HCT116 (cell line): ENCODE data around the gene GIPC3. TPM values are rescaled to one million over a fixed set of nuclear protein-coding genes. Genes with fewer than 3 reads are reported as not detected.

ENCODE experiments used
- ATAC-seq: fragments of 200-7000 bp; cut with Tn5 transposase; 2 replicates; pipeline ENCODE4 v1.9.1; 2020; ENCODE audit warnings: mild to moderate bottlenecking, moderate library complexity
- BruUV-seq: library from RNA; stranded (reverse); fragments of 400-500 nt; replicated peaks from 2 replicates; lab custom pipeline; 2021; lab: Mats Ljungman, UMichigan
- CTCF ChIA-PET: fragments of 300-600 bp; sonication (Branson Sonifier 250); formaldehyde crosslinking; loops from one replicate; lab custom pipeline; 2021; ENCODE audit warnings: antibody characterized with exemption; lab: Charles Lee
- POLR2A ChIA-PET: fragments of 300-600, 350-600 bp; sonication (Branson Sonifier 250); formaldehyde crosslinking; loops from one replicate; lab custom pipeline; 2021; ENCODE audit warnings: antibody characterized with exemption; lab: Charles Lee
- RAD21 ChIA-PET, 2 experiments: fragments of 300-600 bp; sonication (Branson Sonifier 250); formaldehyde crosslinking; loops; one replicate each; lab custom pipeline; 2023; ENCODE audit warnings: low total read pairs in 2 of 2; ENCODE audit not compliant: uncharacterized antibody in 2 of 2, unreplicated experiment in 2 of 2, low non-redundant PET in 1 of 2; lab: Charles Lee
- DNase-seq: peaks from one replicate; pipeline ENCODE4 v3.0.0-alpha.2; 2010; ENCODE audit warnings: low read depth, low spot score
- H2AFZ ChIP-seq: fragments of 200-600 bp; shearing (Covaris generic), sonication (generic); 2 replicates; pipeline ENCODE4 v1.6.1; 2017; ENCODE audit warnings: low read depth, mixed run types, mixed read lengths, antibody characterized with exemption, low read length; ENCODE audit not compliant: poor library complexity, severe bottlenecking
- H3K27ac ChIP-seq: 2 replicates; pipeline ENCODE4 v1.5.1; 2012; ENCODE audit warnings: low read depth, low read length
- H3K27me3 ChIP-seq: fragments of 200-600 bp; sonication (generic); 2 replicates; pipeline ENCODE4 v1.6.1; 2016; ENCODE audit warnings: mixed run types, low read length, mixed read lengths; ENCODE audit not compliant: insufficient read depth
- H3K36me3 ChIP-seq, 2 experiments: fragments of 200-500 bp in 1 of 2; fragments of 200-600 bp in 1 of 2; sonication (Bioruptor generic) in 1 of 2; sonication (generic) in 1 of 2; 2 replicates each; pipeline versions ENCODE4 v1.5.1 to v1.6.1; 2014 to 2016; ENCODE audit warnings: low read length in 2 of 2, inconsistent platforms in 1 of 2, mixed read lengths in 1 of 2, mixed run types in 1 of 2; ENCODE audit not compliant: insufficient read depth in 2 of 2, control insufficient read depth in 1 of 2
- H3K4me1 ChIP-seq, 2 experiments: fragments of 200-600 bp in 1 of 2; sonication (generic) in 1 of 2; 2 replicates each; pipeline versions ENCODE4 v1.5.1 to v1.6.1; 2012 to 2017; ENCODE audit warnings: low read length in 2 of 2, inconsistent platforms in 1 of 2, mild to moderate bottlenecking in 1 of 2, mixed read lengths in 1 of 2, mixed run types in 1 of 2, moderate library complexity in 1 of 2; ENCODE audit not compliant: insufficient read depth in 2 of 2, control insufficient read depth in 1 of 2
- H3K4me2 ChIP-seq: fragments of 200-600 bp; sonication (generic); 2 replicates; pipeline ENCODE4 v1.6.1; 2017; ENCODE audit warnings: mixed run types, low read length, mixed read lengths
- H3K4me3 ChIP-seq, 2 experiments: fragments of 200-600 bp in 1 of 2; sonication (generic) in 1 of 2; replicated peaks in 1 of 2; 2 replicates each; pipeline ENCODE4 v1.5.1; 2011 to 2016; ENCODE audit warnings: low read length in 2 of 2, control low read depth in 1 of 2, low read depth in 1 of 2, mild to moderate bottlenecking in 1 of 2, mixed read lengths in 1 of 2, mixed run types in 1 of 2
- H3K79me2 ChIP-seq: fragments of 200-600 bp; sonication (generic); 2 replicates; pipeline ENCODE4 v1.6.1; 2017; ENCODE audit warnings: mild to moderate bottlenecking, mixed run types, low read length, moderate library complexity, mixed read lengths; ENCODE audit not compliant: insufficient read depth
- H3K9ac ChIP-seq: fragments of 200-600 bp; sonication (generic); 2 replicates; pipeline ENCODE4 v1.6.1; 2016; ENCODE audit warnings: low read length, mixed read lengths
- H3K9me2 ChIP-seq: fragments of 200-600 bp; sonication (generic), shearing (Covaris generic); 2 replicates; pipeline ENCODE4 v1.6.1; 2017; ENCODE audit warnings: mixed run types, mild to moderate bottlenecking, moderate library complexity; ENCODE audit not compliant: insufficient read depth
- H3K9me3 ChIP-seq, 2 experiments: fragments of 200-500 bp in 1 of 2; fragments of 200-600 bp in 1 of 2; sonication (Bioruptor generic) in 1 of 2; sonication (generic) in 1 of 2; 2 replicates each; pipeline ENCODE4 v1.6.1; 2014 to 2017; ENCODE audit warnings: low read length in 2 of 2, mixed read lengths in 2 of 2, inconsistent platforms in 1 of 2, low read depth in 1 of 2, mild to moderate bottlenecking in 1 of 2, mixed run types in 1 of 2, moderate library complexity in 1 of 2; ENCODE audit not compliant: control insufficient read depth in 1 of 2, insufficient read depth in 1 of 2
- H4K20me1 ChIP-seq: fragments of 200-600 bp; sonication (generic), shearing (Covaris generic); 2 replicates; pipeline ENCODE4 v1.6.1; 2017; ENCODE audit warnings: mixed run types, mild to moderate bottlenecking, moderate library complexity; ENCODE audit not compliant: insufficient read depth
- CBX3 ChIP-seq: IDR thresholded peaks from 2 replicates; pipeline ENCODE4 v1.6.1; 2012; ENCODE audit warnings: low read depth
- CEBPB ChIP-seq: IDR thresholded peaks from 2 replicates; pipeline ENCODE4 v1.6.1; 2012; ENCODE audit warnings: low read depth
- EGR1 ChIP-seq: IDR thresholded peaks from 2 replicates; pipeline ENCODE4 v1.6.1; 2012; ENCODE audit warnings: low read depth
- ELF1 ChIP-seq: IDR thresholded peaks from 2 replicates; pipeline ENCODE4 v1.6.1; 2012; ENCODE audit warnings: low read depth, borderline replicate concordance
- FOSL1 ChIP-seq: IDR thresholded peaks from 2 replicates; pipeline ENCODE4 v1.6.1; 2012; ENCODE audit warnings: low read depth
- JUND ChIP-seq: IDR thresholded peaks from 2 replicates; pipeline ENCODE4 v1.6.1; 2012
- POLR2AphosphoS5 ChIP-seq: IDR thresholded peaks from 2 replicates; pipeline ENCODE4 v1.6.1; 2011; ENCODE audit warnings: mild to moderate bottlenecking, low read depth, low read length, moderate library complexity
- RAD21 ChIP-seq: IDR thresholded peaks from 2 replicates; pipeline ENCODE4 v1.6.1; 2012; ENCODE audit warnings: low read depth, mild to moderate bottlenecking
- SIN3A ChIP-seq: IDR thresholded peaks from 2 replicates; pipeline ENCODE4 v1.6.1; 2012; ENCODE audit warnings: low read depth
- SP1 ChIP-seq: IDR thresholded peaks from 2 replicates; pipeline ENCODE4 v1.6.1; 2012; ENCODE audit warnings: low read depth
- YY1 ChIP-seq: IDR thresholded peaks from 2 replicates; pipeline ENCODE4 v1.6.1; 2011; ENCODE audit warnings: low read length, low read depth, moderate library complexity, mild to moderate bottlenecking; ENCODE audit not compliant: insufficient replicate concordance; ENCODE audit errors: extremely low read depth
- ZNF274 ChIP-seq: fragments of 200-500 bp; sonication (Bioruptor generic); IDR thresholded peaks from 2 replicates; pipeline ENCODE4 v1.6.1; 2014; ENCODE audit warnings: mild to moderate bottlenecking, low read depth, low read length, inconsistent platforms
- intact Hi-C: fragments of 100-400 bp; cut with micrococcal nuclease; formaldehyde crosslinking; loops from 2 replicates; pipeline ENCODE4 v1.10.0; 2022
- total RNA-seq: library from RNA; stranded (reverse); gene quantifications from one replicate; pipeline ENCODE4 v1.2.1, GENCODE V29; 2021; ENCODE audit not compliant: unreplicated experiment
- TF ChIP-seq, protein P1 (sequence below), 3 experiments: fragments of 200-600 bp in 1 of 3; sonication (generic) in 1 of 3; IDR thresholded peaks in 2 of 3; conservative IDR thresholded peaks in 1 of 3; 2 replicates each; pipeline ENCODE4 v1.5.1; 2012 to 2017; ENCODE audit warnings: low read depth in 2 of 3, low read length in 2 of 3, antibody characterized with exemption in 1 of 3, borderline replicate concordance in 1 of 3, control low read depth in 1 of 3, mild to moderate bottlenecking in 1 of 3, mixed read lengths in 1 of 3, mixed run types in 1 of 3, moderate library complexity in 1 of 3; ENCODE audit not compliant: insufficient read depth in 1 of 3
- TF ChIP-seq, protein P2 (sequence below): IDR thresholded peaks from 2 replicates; pipeline ENCODE4 v1.6.1; 2012
- TF ChIP-seq, protein P3 (sequence below): IDR thresholded peaks from 2 replicates; pipeline ENCODE4 v1.6.1; 2012

Gene GIPC3
- total RNA-seq, 1 experiment from 2014 or later = not detected

DNA sequence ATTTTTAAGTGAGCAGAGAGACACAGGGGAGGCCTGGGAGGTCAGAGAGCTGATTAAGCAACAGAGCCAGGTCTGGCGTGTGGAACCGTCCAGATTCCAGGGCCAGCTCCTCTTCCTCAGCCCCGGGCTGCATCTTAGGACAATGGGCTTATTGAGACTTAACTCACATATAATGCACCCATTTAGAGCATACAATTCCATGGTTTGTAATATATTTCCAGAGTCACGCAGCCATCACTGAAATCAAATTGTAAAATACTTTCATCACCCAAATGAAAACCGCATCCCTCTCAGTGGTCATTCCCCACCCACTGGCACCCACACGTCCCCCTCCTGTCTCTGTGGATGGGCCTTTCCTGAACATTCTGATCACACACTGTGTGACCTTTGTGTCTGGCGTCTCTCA is 14.7 kb upstream of the GIPC3 start:
- Histone ChIP-seq H2AFZ (no peak overlapping the region), H4K20me1 (no peaks in the 10 kb centered on the region; the same call in 1 of the 2 replicates), H3K9me2 (no peaks in the 10 kb centered on the region), H3K4me3 (no peak overlapping the region), H3K27ac (no peak overlapping the region), H3K79me2 (peaks cover 18% of the 10 kb centered on the region; the same call in 1 of the 2 replicates), H3K27me3 (no peaks in the 10 kb centered on the region), H3K4me1 (peaks cover 36 to 71% of the 10 kb centered on the region in 2 experiments), H3K9ac (no peak overlapping the region), H3K4me2 (no peak overlapping the region), H3K36me3 (peaks cover 0 to 12% of the 10 kb centered on the region in 2 experiments; a peak in 1 of 4 replicates), H3K9me3 (no peaks in the 10 kb centered on the region)
- no TSS peak for BruUV-seq
- no peak for TF ChIP-seq FOSL1
- TF ChIP-seq, protein P1, sequence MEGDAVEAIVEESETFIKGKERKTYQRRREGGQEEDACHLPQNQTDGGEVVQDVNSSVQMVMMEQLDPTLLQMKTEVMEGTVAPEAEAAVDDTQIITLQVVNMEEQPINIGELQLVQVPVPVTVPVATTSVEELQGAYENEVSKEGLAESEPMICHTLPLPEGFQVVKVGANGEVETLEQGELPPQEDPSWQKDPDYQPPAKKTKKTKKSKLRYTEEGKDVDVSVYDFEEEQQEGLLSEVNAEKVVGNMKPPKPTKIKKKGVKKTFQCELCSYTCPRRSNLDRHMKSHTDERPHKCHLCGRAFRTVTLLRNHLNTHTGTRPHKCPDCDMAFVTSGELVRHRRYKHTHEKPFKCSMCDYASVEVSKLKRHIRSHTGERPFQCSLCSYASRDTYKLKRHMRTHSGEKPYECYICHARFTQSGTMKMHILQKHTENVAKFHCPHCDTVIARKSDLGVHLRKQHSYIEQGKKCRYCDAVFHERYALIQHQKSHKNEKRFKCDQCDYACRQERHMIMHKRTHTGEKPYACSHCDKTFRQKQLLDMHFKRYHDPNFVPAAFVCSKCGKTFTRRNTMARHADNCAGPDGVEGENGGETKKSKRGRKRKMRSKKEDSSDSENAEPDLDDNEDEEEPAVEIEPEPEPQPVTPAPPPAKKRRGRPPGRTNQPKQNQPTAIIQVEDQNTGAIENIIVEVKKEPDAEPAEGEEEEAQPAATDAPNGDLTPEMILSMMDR (IDR thresholded peaks at IDR 0.05 in 2 of 3, conservative IDR thresholded peaks at IDR 0.05 in 1 of 3; ENCODE audit: borderline replicate concordance in 1 of 3, insufficient read depth in 1 of 3, low read depth in 2 of 3, low read length in 2 of 3) = no peak
- no peak for TF ChIP-seq JUND
- ChIA-PET POLR2A (no interaction called here), CTCF (no interaction called here), RAD21 (no interaction called here)
- DNase-seq = no peak
- no peak for ATAC-seq
- intact Hi-C loops = loop anchor here (10.0 kb wide), 1 partner anchor 634 kb away; no protein-coding TSS in a partner anchor

DNA sequence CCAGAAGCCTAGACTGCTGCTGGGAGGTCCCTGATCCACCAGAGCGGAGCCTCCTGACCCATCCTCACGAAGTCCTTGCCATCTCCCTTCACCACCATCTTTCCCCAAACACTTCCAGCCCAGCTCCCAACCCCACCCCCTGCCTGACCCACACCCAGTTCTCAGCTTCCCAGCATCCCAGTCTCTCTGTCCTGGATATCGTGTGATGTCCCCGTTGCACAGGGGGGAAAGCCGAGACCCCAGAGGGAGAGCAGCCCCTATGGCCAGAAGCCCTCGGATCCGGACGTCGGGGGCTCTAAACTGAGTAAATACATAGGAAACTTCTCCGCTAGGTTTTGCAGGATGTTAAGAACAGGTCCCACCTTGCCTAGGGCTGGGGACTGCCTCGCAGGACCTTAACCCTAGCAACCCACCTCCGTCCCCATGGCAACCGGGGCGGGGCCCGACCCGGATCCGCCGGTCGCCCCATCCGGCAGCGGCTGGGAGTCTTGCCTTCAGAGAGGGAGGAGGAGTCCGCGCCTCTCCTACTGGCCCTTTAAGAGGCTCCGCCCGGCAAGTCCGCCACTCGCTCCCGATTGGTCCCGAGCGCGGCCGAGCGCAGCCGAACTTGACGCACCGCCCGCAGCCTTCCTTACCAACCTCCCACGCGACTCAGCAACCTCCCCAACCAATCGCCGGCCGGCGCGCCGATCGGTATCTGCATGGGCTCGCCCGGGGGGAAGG is 13.0 kb upstream of the GIPC3 start:
- ChIA-PET RAD21 (no interaction called here), POLR2A (no interaction called here), CTCF (no interaction called here)
- peaks cover 3 to 21% of the 10 kb centered on the region in 2 experiments; a peak in 2 of 4 replicates for H3K36me3 ChIP-seq
- H3K9me3 ChIP-seq = no peaks in the 10 kb centered on the region
- H3K4me1 ChIP-seq = peaks cover 39 to 71% of the 10 kb centered on the region in 2 experiments
- H3K27ac ChIP-seq = peak overlapping the region; percentile 67
- intact Hi-C loops = loop anchor here (10.0 kb wide), 1 partner anchor 633 kb away; no protein-coding TSS in a partner anchor
- H3K9me2 ChIP-seq = no peaks in the 10 kb centered on the region
- H3K27me3 ChIP-seq = no peaks in the 10 kb centered on the region
- no peaks in the 10 kb centered on the region; the same call in 1 of the 2 replicates for H4K20me1 ChIP-seq
- ATAC-seq = peak; percentile 83
- BruUV-seq = TSS peak; percentile 37
- H3K4me2 ChIP-seq = peak overlapping the region; percentile 68
- DNase-seq = peak; percentile 99
- no peak overlapping the region for H2AFZ ChIP-seq
- peak overlapping the region; percentile 100 for H3K9ac ChIP-seq
- H3K4me3 ChIP-seq = peak overlapping the region; percentile 36 to 98
- H3K79me2 ChIP-seq = peaks cover 24% of the 10 kb centered on the region; the same call in 1 of the 2 replicates
- TF ChIP-seq YY1 (no peak), CEBPB (no peak), ELF1 (no peak), POLR2AphosphoS5 (peak; percentile 9; the same call in 1 of the 2 replicates), CBX3 (no peak), ZNF274 (no peak), SIN3A (no peak), EGR1 (peak; percentile 94), RAD21 (no peak), SP1 (peak; percentile 94)
- TF ChIP-seq, protein P2, sequence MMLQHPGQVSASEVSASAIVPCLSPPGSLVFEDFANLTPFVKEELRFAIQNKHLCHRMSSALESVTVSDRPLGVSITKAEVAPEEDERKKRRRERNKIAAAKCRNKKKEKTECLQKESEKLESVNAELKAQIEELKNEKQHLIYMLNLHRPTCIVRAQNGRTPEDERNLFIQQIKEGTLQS = no peak
- TF ChIP-seq, protein P3, sequence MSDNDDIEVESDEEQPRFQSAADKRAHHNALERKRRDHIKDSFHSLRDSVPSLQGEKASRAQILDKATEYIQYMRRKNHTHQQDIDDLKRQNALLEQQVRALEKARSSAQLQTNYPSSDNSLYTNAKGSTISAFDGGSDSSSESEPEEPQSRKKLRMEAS = no peak
